Right ventricle myocardium inferior (tissue), 1 donor: Measurements from ENCODE around the gene CREB5. TPM values are rescaled to one million over a fixed set of nuclear protein-coding genes. Genes with fewer than 3 reads are reported as not detected.

Experiments used
- ATAC-seq: fragments of 200-7000 bp; cut with Tn5 transposase; one replicate; pipeline ENCODE4 v1.9.1; 2020; ENCODE audit warnings: mild to moderate bottlenecking, moderate library complexity
- DNase-seq: peaks from one replicate; pipeline ENCODE4 v3.0.0; 2021; ENCODE audit errors: missing footprints
- intact Hi-C: fragments of 100-400 bp; cut with DNase I; formaldehyde crosslinking; loops from one replicate; pipeline ENCODE4 v1.11.0; 2022
- long read RNA-seq: library from polyadenylated mRNA; unstranded; transcript quantifications from one replicate; pipeline ENCODE4 v2.0.0, GENCODE V29; 2021
- total RNA-seq: library from RNA; stranded (reverse); fragmentation: NEBNext Ultra II Directional; extraction: Animal tissue kit (Norgen Biotek cat#: 25700); gene quantifications from one replicate; pipeline ENCODE4 v1.2.1, GENCODE V29; 2021
- donor health status: DM: no; HTN: yes; CAD: no; lungs with severe emphysema.

The CREB5 gene, protein sequence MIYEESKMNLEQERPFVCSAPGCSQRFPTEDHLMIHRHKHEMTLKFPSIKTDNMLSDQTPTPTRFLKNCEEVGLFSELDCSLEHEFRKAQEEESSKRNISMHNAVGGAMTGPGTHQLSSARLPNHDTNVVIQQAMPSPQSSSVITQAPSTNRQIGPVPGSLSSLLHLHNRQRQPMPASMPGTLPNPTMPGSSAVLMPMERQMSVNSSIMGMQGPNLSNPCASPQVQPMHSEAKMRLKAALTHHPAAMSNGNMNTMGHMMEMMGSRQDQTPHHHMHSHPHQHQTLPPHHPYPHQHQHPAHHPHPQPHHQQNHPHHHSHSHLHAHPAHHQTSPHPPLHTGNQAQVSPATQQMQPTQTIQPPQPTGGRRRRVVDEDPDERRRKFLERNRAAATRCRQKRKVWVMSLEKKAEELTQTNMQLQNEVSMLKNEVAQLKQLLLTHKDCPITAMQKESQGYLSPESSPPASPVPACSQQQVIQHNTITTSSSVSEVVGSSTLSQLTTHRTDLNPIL
- total RNA-seq = 4.8 TPM
- long read RNA-seq, partial matches to known transcripts = 0 of 2 reads
- long read RNA-seq, other reads (novel, unspliced or antisense) = 1 of 2 reads

DNA sequence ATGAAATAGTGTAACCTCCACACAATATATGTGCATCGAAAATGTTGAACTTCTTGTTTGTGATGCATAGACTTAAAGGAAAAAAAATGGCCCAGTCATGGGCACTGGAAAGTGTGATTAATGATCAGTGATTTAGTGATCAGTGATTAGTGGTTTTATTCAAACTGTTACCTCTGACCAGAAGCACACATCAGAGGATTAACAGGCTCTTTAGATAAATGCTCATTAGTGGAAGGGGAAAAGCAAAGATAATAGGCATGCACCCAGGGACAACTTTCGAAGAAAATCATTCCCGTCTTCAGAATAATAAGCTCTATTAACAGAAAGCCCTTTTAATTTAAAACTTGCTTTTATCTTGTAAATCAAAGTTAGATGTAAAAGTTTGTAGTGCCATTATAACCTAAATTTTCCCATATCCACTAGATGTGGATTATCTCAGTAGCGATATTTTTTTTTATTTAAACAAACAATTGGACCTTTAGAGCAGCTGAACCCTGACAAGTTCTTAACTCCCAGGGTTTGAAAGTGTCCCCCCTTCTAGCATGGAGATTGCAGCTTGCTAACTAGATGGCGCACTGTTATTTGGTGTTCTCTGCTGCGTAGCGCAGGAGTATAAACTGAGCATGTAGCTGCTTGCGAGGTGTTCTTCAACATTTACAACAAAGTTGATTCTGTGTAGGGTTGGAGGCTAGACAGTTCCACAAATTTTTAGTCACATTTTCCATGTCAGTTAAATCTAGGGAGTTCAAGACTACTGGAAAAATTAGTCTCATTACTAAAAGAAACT, at the start of gene CREB5:
TSS of gene CREB5 (plus strand) at position 643 of the 787 bp plus-strand sequence. CDS start 397 bp downstream, outside the sequence.
- DNase-seq (no peak), ATAC-seq (no peak)
- intact Hi-C loops = loop anchor here (5.0 kb wide), 1 partner anchor 120 kb away; no protein-coding TSS in a partner anchor

DNA sequence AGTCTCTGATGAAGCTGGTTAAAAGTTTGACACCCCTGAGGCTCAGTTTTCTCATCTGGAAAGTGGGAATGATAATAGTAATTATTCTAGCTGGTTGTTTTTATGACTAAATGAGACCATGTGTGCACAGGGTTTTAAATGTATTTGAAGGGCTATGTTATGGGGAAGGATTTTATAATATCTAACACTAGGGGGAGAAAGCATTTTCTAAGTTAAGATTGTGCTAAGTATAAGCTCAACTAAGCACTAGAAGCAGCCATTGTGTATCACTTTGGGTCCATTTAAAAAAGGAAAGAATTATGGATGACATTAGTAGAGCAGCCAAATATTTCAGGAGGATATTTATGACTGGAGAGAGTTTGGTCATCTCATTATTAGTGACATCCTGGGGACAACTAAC, 49.5 kb upstream of the CREB5 start:
- DNase-seq (no peak), ATAC-seq (no peak)
- intact Hi-C loops = no loop called here

DNA sequence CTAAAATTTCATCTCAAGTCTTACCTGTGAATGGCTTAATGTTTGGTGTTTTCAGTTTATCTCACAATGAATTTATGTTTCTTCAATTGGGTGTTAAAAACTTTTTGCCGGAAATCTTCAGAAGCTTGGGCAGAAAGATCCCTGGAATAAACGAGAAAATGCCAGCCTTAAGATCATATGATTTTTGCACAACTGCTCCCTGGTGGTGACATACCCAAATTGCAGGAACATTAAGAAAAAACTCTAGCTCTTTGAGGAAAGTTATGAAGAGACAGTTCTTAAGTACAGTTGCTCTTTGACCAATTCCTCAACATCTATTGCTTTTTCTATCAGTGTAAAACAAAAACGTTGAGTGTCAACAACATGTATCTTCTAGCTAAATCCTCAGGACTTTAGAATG, 48.2 kb upstream of the CREB5 start:
- ATAC-seq (no peak), DNase-seq (no peak)
- intact Hi-C loops = no loop called here

DNA sequence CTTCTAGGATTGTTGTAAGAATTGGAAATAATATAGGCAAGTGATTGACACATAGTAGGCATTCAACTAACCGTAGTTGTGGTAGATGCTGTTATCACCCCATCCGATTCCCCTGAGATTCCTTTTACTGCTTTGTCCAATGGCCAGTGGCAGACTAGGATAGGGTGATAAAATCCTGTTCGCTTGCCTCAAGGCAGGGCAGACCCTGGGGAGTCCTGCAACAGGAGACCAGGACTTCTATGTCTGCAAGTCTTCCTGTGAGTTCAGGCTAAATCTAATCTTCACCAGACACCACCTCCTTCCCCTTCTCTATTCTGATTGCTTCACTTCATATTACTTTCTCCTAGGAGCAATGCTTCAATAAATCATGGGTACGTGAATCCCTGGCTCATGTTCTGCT, 42.8 kb upstream of the CREB5 start:
- no peak for ATAC-seq
- intact Hi-C loops = no loop called here

DNA sequence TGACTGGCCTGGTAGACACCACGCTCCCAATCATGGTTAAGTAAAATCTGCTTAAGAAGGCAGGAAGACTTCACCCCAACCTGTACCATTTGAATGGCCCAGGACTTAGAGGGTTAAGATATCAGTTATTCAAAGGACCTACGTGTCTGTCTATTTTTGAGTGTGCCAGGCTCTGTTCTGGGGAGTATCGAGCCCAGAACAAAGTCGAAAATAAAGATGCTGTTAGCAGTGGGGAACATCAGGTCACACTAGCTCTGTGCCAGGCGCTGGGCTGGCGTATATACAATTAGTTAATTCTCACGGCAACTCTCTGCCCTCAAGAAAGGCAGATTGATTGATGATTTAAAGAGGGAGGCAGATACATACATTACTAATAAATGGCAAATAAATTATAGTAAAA, 40.5 kb upstream of the CREB5 start:
- ATAC-seq (no peak), DNase-seq (no peak)
- intact Hi-C loops = no loop called here

More for the DNA sequence above, 42.8 kb upstream of the CREB5 start:
- DNase-seq = no peak

DNA sequence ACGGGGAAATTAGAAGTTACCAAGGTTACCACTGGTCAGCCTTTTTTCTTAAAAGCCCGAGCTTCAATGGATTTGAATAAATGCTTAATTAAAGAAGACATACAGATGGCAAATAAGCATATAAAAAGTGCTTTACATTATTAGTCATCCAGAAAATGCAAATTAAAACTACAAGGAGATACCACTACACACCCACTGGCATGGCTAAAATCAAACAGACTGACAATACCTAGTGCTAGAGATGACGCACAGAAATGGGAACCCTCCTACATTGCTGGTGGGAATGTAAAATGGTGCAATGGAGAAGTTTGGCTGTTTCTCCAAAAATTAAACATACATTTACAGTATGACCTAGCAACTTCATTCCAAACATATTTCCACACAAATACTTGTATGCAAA, 38.3 kb upstream of the CREB5 start:
- intact Hi-C loops = no loop called here
- DNase-seq (no peak), ATAC-seq (no peak)

DNA sequence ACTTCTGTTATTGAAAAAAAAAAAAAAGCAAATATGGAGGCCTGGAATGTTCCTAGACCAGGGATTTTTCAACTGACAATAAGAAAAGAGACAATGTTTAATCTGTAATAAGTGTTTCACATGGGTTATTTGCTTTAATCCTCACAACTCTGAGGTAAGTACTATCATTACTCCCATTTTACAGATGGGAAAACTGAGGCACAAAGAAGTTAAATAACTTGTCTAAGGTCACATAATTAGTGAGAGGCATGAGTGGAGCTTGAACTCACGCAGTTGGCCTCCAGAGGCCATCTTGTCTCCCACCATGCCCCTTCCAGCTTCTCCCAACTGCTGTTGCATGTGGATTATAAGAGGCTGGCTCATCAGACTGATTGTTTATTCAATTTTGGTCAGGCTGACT, 36.6 kb upstream of the CREB5 start:
- DNase-seq (no peak), ATAC-seq (no peak)
- intact Hi-C loops = no loop called here

DNA sequence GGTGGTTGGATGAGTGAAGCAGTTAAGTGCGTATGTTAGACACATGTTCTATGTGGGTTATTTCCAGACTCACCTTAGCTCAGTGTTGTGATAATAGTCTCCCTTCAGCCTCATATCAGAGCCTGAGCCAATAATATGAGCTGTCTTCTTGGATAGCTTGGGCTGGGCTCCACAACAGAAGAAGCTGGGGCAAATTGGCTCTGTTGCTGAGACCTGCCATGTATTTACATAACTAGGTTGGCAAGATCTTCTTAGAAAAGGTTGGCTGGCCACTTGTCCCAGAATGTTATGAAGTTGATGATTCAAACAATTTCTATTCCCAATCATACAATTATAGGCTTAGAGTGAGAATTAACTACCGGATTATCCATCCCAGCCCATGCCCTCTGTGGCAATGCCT, 35.7 kb upstream of the CREB5 start:
- intact Hi-C loops = no loop called here
- no peak for DNase-seq
- ATAC-seq = no peak

DNA sequence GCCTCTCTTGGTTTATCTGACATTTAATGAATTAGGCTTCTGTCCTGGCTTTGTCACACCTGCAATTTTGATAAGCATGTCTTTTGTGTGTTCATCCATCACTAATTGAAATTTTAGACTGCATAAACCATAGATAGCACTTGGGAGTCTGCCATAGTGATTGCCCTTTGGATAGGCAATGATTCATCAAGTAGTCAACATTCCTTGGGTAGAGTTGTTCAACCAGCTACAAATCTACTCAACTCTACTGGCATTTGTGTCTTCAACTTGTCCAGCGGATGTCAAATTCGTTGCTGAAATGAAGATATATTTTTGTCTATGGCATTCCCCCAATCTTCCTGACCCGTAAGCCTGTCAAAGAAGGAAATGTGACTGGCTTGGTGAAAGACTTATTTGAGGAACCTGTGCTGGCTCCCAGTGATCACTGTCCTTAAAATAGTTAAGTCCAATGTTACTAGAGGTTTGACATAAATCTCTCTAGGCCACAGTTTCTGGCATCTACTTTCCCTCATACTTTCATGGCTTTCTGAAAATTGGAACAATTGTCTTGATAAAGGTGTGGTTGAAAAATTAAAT, 33.7 kb upstream of the CREB5 start:
- no peak for DNase-seq
- intact Hi-C loops = no loop called here
- no peak for ATAC-seq

DNA sequence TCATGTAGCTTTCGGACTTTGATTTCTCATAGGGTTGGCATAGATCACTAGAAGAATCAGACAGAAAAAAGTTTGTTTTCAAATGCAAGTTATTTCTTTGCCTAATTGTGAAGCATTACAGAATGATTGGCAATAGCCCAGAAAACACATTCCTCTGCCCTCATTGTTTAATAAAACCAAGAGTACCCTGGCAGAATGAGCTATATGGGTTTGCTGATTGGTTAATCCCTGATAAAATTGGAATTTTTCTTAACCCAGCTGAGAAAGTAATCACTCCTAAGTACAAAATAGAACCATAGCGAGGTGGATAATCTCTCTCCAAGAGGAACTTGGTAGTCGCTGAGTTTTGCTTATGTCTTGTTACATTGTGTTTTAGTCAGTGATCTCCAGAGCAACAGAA, 30.9 kb upstream of the CREB5 start:
- intact Hi-C loops = no loop called here
- ATAC-seq = no peak

DNA sequence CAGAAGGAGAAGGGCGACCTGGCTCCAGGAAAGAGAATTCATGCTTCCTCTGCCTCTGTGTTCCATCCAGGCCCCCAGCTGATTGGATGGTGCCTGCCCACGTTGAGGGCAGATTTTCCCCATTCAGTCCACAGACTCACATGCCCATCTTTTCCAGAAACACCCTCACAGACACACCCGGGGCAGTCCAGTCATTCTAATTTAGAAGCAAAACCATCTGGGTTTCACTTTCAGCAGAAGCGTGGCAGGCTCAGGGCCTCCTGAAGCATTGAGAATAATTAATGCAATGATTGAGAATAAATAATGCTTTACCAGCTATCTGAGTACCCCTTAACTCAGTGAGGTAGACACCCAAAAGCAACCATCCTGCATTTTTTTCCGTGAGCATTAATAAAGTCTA, 30.2 kb upstream of the CREB5 start:
- intact Hi-C loops = no loop called here
- no peak for DNase-seq
- no peak for ATAC-seq

More for the DNA sequence above, 30.9 kb upstream of the CREB5 start:
- no peak for DNase-seq

DNA sequence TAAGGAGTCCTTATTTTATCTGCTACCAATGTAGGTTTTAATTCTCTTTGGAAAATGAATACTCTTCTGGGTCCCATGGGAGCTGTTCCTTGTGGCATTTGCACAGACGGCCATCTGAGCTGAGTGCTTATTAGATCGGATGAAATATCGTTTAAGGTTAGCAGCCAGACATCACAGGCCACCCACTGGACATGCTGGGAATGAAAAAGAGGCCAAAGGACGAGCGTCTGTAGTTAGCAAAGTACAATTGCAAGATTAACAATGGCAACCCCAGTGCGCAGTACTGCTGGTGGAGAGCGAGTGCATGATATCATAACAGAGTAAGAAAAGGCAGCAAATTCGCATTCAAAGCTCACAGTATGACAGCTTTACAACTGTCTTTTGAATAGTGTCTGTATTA, 28.3 kb upstream of the CREB5 start:
- no peak for DNase-seq
- intact Hi-C loops = no loop called here
- no peak for ATAC-seq

DNA sequence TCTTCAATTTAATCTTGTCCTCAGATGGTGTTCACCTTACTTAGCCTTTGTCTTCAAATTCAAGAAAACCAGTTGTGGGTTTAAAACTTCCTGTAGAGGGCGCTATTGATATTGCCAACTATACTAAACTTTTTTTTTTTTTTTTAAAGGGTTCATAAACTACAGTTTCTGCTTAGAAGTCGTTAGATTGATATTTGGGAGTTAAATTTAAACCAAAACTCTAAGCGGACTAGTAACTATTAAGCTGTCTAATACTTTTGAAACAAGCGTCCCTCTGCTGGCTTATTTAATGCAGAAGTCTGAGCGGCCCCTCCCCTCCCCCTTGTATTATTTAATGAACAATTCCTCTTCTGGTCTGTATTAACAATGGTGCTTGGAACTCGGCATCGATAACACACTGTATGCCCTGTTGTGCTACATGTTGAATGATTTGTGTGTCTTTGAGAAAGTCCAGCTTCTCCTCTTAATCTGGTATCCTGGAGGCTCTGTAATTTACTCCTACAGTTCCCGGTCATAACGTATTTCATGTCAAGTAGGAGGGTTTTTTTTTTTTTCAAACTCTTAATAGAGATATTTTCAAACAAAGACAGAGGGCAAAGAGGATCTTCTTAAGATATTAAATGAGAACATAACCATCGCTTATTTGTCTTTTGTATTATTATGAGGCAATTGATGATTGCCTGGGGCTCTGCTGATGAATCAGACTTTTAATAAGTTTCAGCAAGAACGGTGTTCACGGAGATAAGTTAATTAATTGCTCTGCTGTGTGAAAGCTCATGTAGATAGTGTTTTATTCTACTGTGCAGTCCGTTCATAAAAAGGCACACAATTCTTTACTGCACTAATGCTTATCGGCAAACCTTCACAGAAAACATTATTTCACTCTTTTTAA, 22.6 kb upstream of the CREB5 start:
- peak; percentile 13 for ATAC-seq
- intact Hi-C loops = loop anchor here (2.0 kb wide), 2 partner anchors 237 to 465 kb away; no protein-coding TSS in a partner anchor
- DNase-seq = no peak

DNA sequence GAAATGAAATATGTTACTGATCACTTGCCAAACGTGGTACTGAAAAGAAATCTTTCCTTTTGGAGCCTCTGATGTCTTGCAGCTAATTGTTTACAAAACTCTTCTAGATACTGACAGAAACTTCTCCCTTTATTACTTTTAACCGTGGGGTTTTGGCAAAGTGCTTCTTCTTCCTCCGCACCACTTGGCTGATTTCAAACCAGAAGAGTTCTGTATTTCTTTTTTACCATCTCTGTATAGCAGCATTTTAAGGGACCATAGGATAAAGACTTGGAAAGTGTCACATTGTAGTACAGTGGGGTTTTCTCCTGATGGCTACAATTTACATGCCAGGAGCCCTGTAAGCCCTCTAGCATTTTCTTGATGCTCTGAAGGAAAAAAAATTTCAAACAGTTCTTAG, 21.9 kb upstream of the CREB5 start:
- DNase-seq (no peak), ATAC-seq (no peak)
- intact Hi-C loops = no loop called here

DNA sequence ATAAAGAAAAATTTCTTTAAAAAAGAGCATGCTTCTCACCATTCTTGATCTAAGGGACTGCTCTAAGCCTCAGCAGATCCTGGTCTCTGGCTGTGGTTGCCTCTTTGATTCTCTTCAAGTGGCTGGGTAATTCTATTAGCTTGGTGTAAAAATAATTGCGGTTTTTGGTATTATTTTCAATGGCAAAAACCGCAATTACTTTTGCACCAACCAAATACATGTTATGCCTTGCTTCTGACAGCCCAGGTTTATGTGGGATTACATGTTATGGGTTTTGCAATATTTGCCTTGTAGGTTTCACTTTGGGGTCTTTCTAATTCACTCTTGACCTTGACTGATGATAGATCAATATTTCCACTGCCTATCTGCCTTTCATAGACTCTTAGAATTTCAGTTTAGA, 20.0 kb upstream of the CREB5 start:
- DNase-seq = no peak
- intact Hi-C loops = no loop called here
- no peak for ATAC-seq

DNA sequence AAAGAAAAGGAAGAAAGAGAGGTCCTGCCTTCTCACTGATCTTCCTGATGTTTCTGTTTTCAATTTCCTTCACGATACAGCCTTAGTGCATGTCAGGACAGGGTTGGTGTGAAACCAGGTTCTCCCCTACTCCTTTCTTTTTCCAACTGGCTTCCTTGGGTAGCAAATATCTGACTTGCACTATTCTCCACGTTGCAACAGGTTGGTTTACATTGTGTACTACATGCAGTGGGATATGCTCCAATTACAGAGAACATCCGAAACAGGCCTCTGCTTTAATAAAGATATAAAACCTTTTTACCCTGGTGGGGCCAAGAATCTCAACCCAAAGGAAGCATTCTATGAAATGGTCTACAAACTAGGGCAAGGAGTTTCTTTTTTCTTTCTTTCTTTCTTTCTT, 16.9 kb upstream of the CREB5 start:
- ATAC-seq = no peak
- no peak for DNase-seq
- intact Hi-C loops = no loop called here

DNA sequence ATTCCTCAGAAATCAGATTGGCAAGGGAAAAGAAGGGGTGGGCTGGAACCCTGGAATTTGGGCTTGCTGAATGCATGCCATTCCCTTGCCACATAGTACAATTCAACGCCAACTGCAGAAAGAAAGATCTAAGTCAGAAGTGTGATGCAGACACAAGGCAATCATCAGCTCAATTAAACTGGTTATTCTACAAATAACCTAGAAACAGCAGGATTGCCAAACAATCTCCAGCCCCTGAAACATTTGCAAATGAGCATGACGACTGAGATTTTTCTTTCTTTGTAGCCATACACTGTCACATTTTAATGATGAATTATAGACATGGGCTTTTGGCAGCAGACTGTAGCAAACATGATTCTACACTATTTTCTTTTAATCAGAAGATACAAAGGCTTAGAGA, 16.5 kb upstream of the CREB5 start:
- DNase-seq (no peak), ATAC-seq (no peak)
- intact Hi-C loops = no loop called here

DNA sequence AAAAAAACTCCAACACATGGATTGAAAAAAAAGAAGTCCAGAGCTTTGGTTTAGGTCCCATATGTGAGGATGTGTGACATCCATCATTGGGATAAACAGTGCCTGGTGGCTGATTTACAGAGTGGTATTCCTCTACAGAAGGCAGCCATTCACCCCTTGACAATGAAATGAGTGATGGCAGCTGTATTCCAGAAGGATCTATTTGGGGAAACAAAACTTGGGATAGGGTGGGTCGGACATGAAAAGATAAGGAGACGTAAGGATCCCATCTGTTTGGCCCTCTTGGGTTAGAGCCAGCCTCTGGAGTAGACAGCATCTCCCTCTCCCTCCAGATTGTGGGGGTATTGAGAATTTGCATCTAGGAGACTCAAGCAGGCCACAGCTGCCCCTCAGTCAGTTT, 15.2 kb upstream of the CREB5 start:
- no peak for DNase-seq
- intact Hi-C loops = no loop called here
- no peak for ATAC-seq
